Endodermal cell (in vitro differentiated cells): ENCODE measurements around the gene NATD1. TPM values are rescaled to one million over a fixed set of nuclear protein-coding genes. Genes with fewer than 3 reads are reported as not detected.

ENCODE experiments used
- DNase-seq: peaks from one replicate; pipeline ENCODE4 v3.0.0-alpha.2; 2017
- H3K27ac ChIP-seq: 2 replicates; pipeline ENCODE4 v1.5.1; 2013; ENCODE audit warnings: mild to moderate bottlenecking, low read depth, low read length, moderate library complexity
- H3K27me3 ChIP-seq: 2 replicates; pipeline ENCODE4 v1.6.1; 2013; ENCODE audit warnings: mild to moderate bottlenecking, low read length, moderate library complexity; ENCODE audit not compliant: insufficient read depth, control insufficient read depth, poor library complexity, severe bottlenecking
- H3K36me3 ChIP-seq: 2 replicates; pipeline ENCODE4 v1.7.0; 2013; ENCODE audit warnings: mild to moderate bottlenecking, low read length, moderate library complexity; ENCODE audit not compliant: control insufficient read depth, insufficient read depth
- H3K4me1 ChIP-seq: one replicate; pipeline ENCODE4 v1.7.0; 2013; ENCODE audit warnings: low read length; ENCODE audit not compliant: control insufficient read depth, insufficient read depth
- H3K4me3 ChIP-seq: 2 replicates; pipeline ENCODE4 v1.5.1; 2013; ENCODE audit warnings: mild to moderate bottlenecking, low read length, moderate library complexity
- H3K9ac ChIP-seq: 2 replicates; pipeline ENCODE4 v1.6.1; 2013; ENCODE audit warnings: mild to moderate bottlenecking, low read length, moderate library complexity; ENCODE audit not compliant: poor library complexity, severe bottlenecking; ENCODE audit errors: extremely low read depth
- H3K9me3 ChIP-seq: 2 replicates; pipeline ENCODE4 v1.6.1; 2013; ENCODE audit warnings: mild to moderate bottlenecking, low read length, moderate library complexity; ENCODE audit not compliant: control insufficient read depth
- H3K27ac Mint-ChIP-seq: 2 replicates; pipeline ENCODE4 v1.8.0; 2020; ENCODE audit warnings: mixed read lengths
- H3K27me3 Mint-ChIP-seq: 2 replicates; pipeline ENCODE4 v1.8.0; 2021; ENCODE audit warnings: mild to moderate bottlenecking, mixed read lengths; ENCODE audit not compliant: insufficient read depth
- H3K36me3 Mint-ChIP-seq: 2 replicates; pipeline ENCODE4 v1.8.0; 2020; ENCODE audit warnings: low read depth, mixed read lengths
- H3K4me1 Mint-ChIP-seq: 2 replicates; pipeline ENCODE4 v1.8.0; 2020; ENCODE audit warnings: mixed read lengths
- H3K4me3 Mint-ChIP-seq: 2 replicates; pipeline ENCODE4 v1.8.0; 2020; ENCODE audit warnings: mild to moderate bottlenecking, moderate library complexity, mixed read lengths
- H3K9me3 Mint-ChIP-seq: 2 replicates; pipeline ENCODE4 v1.8.0; 2020; ENCODE audit warnings: mild to moderate bottlenecking, mixed read lengths
- CTCF ChIP-seq: fragments of 200-600 bp; sonication (generic); conservative IDR thresholded peaks from 2 replicates; pipeline ENCODE4 v1.5.0; 2021; ENCODE audit warnings: antibody characterized with exemption, mild to moderate bottlenecking
- WGBS, 2 experiments: methylation state at CpG; one replicate each; pipeline versions ENCODE4 v1.1.5 to v1.1.7; 2013; ENCODE audit warnings: missing lambda C conversion rate in 2 of 2, mixed read lengths in 1 of 2; ENCODE audit not compliant: insufficient coverage in 1 of 2, insufficient read length in 1 of 2; 5-methylcytosine and 5-hydroxymethylcytosine counted together
- total RNA-seq, 2 donors: library from RNA; stranded (reverse); fragmentation: NEBNext Ultra II Directional in 1 of 2; extraction: Animal tissue kit (Norgen Biotek cat#: 25700) in 1 of 2; gene quantifications; 2 replicates in 1 of 2; 3 replicates in 1 of 2; pipeline ENCODE4 v1.2.1, GENCODE V29; 2021

NATD1 gene
- total RNA-seq, 2 donors from 2014 or later, result 12.2 to 17.2 TPM

DNA sequence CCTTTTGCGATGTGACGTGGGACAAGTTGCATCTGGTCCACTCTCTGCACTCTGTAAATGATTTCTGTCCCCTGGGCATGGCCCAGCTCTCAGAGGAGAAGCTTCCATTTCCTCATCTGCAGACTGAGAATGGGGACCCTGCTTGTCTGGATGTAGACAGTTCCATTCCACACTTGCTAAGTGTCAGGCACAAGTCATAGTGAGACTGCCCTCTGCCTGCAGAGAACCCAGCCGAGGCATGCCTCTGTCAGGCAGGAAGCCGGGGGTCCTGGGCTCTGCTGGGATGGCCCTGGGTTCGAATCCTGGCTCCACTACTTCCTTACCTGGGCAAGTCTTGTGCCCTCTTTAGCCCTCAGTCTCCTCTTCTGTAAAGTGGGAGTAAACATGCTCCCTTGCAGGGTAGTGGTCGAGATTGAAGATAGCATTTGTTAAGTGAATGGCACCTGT, 35.4 kb upstream of the NATD1 start:
- peaks cover 26% of the 10 kb centered on the region for H3K9me3 Mint-ChIP-seq
- Histone ChIP-seq H3K9me3 (no peaks in the 10 kb centered on the region), H3K4me3 (no peak overlapping the region), H3K9ac (no peak overlapping the region), H3K27ac (no peak overlapping the region), H3K4me1 (peaks cover 13% of the 10 kb centered on the region), H3K27me3 (peaks cover 2% of the 10 kb centered on the region), H3K36me3 (no peaks in the 10 kb centered on the region)
- peaks cover 13% of the 10 kb centered on the region for H3K4me1 Mint-ChIP-seq
- H3K27me3 Mint-ChIP-seq, result peaks cover 4% of the 10 kb centered on the region
- peaks cover 6% of the 10 kb centered on the region for H3K36me3 Mint-ChIP-seq
- WGBS, 2 experiments, result 91 to 93% methylated on average over 5 to 6 of the region's 6 CpGs
- no peak for TF ChIP-seq CTCF
- no peak overlapping the region for H3K4me3 Mint-ChIP-seq
- H3K27ac Mint-ChIP-seq, result no peak overlapping the region
- DNase-seq, result no peak

- peaks cover 13% of the 10 kb centered on the region for H3K4me1 ChIP-seq
- Mint-ChIP-seq H3K4me3 (no peak overlapping the region), H3K27me3 (peaks cover 11% of the 10 kb centered on the region), H3K27ac (no peak overlapping the region), H3K9me3 (peaks cover 21% of the 10 kb centered on the region), H3K4me1 (peaks cover 13% of the 10 kb centered on the region), H3K36me3 (peaks cover 6% of the 10 kb centered on the region)
- no peak for TF ChIP-seq CTCF
- 90 to 91% methylated on average over 14 to 18 of the region's 18 CpGs for WGBS, 2 experiments
- H3K9ac ChIP-seq, result no peak overlapping the region
- H3K9me3 ChIP-seq, result no peaks in the 10 kb centered on the region
- no peak overlapping the region for H3K27ac ChIP-seq
- no peaks in the 10 kb centered on the region for H3K36me3 ChIP-seq
- no peak overlapping the region for H3K4me3 ChIP-seq
- H3K27me3 ChIP-seq, result peaks cover 9% of the 10 kb centered on the region
- DNase-seq, result no peak
Measured at GRCh38 chr17:21287703-21288449, 34.7 kb upstream of the NATD1 start.

- no peak for TF ChIP-seq CTCF
- no peaks in the 10 kb centered on the region for H3K36me3 ChIP-seq
- H3K4me3 ChIP-seq, result peak overlapping the region; percentile 98
- no peak for DNase-seq
- Mint-ChIP-seq H3K27me3 (peaks cover 19% of the 10 kb centered on the region), H3K4me1 (peaks cover 13% of the 10 kb centered on the region), H3K4me3 (peak overlapping the region; percentile 77), H3K27ac (no peak overlapping the region), H3K36me3 (peaks cover under 1% of the 10 kb centered on the region), H3K9me3 (peaks cover 13% of the 10 kb centered on the region)
- no peaks in the 10 kb centered on the region for H3K9me3 ChIP-seq
- peaks cover 13% of the 10 kb centered on the region for H3K4me1 ChIP-seq
- H3K27me3 ChIP-seq, result peaks cover 9% of the 10 kb centered on the region
- H3K27ac ChIP-seq, result no peak overlapping the region
- no peak overlapping the region for H3K9ac ChIP-seq
- WGBS, 2 experiments, result 89 to 92% methylated on average over 4 to 9 of the region's 9 CpGs
Measured at GRCh38 chr17:21286909-21287702, 33.9 kb upstream of the NATD1 start.
